Muscle layer of colon (tissue), 2 donors: ENCODE measurements around the gene ATAD3C.
"Not testable (repeated sequence)": the region's sequence is repeated elsewhere in the genome, so short reads cannot be mapped to it uniquely, and the experiment has no call there.

Source experiments
- H3K27ac ChIP-seq: one replicate; pipeline ENCODE4 v1.7.0; 2013; ENCODE audit warnings: low read depth, mild to moderate bottlenecking, low read length, moderate library complexity
- H3K27me3 ChIP-seq, 2 donors: one replicate each; pipeline ENCODE4 v1.7.0; 2013; ENCODE audit warnings: low read length in 2 of 2, mild to moderate bottlenecking in 2 of 2; ENCODE audit not compliant: insufficient read depth in 2 of 2, control insufficient read depth in 1 of 2
- H3K36me3 ChIP-seq: one replicate; pipeline ENCODE4 v1.7.0; 2013; ENCODE audit warnings: mild to moderate bottlenecking, low read length; ENCODE audit not compliant: insufficient read depth
- H3K4me1 ChIP-seq: one replicate; pipeline ENCODE4 v1.7.0; 2013; ENCODE audit warnings: mild to moderate bottlenecking, low read length; ENCODE audit not compliant: insufficient read depth
- H3K4me3 ChIP-seq, 2 donors: one replicate each; pipeline ENCODE4 v1.7.0; 2013; ENCODE audit warnings: low read length in 2 of 2, low read depth in 1 of 2, mild to moderate bottlenecking in 1 of 2, moderate library complexity in 1 of 2
- H3K9ac ChIP-seq: one replicate; pipeline ENCODE4 v1.7.0; 2013; ENCODE audit warnings: low read length
- H3K9me3 ChIP-seq: one replicate; pipeline ENCODE4 v1.7.0; 2013; ENCODE audit warnings: mild to moderate bottlenecking, low read length
- donor health status: abdominal sarcoma.
- donor health status: Adenocarcinoma of cecum.

The ATAD3C gene

GRCh38 chr1:1449099-1449739, at the start of gene ATAD3C:
ATAD3C (plus strand) TSS chr1:1449689; CDS start chr1:1450684, 995 bp downstream.
- Histone ChIP-seq H3K27me3 (no peaks in the 10 kb centered on the region), H3K9me3 (no peaks in the 10 kb centered on the region), H3K4me3 (no peak within 1 kb of the TSS), H3K9ac (no peak within 1 kb of the TSS), H3K4me1 (no peaks in the 10 kb centered on the region), H3K27ac (no peak within 1 kb of the TSS), H3K36me3 (no peaks in the 10 kb centered on the region)

DNA sequence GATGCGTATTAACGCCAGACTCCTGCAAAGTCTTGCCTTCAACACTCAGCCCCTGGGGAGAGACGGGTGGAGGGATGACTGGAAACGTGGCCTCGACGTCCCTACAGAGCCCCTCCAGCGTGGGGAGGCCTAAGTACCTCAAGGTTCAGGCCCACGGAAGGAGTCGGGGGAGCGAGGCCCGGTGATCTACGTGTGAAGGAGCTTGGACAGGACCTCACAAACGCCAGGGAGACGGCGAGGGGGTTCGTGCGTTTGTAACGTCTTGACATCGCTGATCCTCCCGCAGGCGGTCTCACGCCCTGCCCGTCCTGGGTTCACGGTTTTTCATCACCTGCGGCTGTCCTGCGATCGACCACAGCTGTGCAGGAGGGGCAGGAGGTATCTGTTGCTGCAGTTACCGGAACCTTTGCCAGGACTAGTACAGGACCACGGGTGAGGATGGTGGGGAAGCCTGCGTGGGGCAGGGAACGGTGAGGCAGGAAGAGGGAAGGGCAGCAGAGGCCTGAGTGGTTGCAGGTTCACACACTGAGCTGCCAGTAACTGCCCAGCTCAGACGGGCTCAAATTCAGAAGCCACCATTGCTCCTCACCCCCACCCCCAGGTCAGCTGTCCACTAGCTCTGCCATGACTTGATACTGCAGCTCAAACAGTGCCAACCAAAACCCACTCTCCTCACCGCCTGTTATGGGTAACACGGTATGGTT, 49.5 kb upstream of the ATAD3C start:
- H3K9ac ChIP-seq = peak overlapping the region; percentile 87
- H3K27me3 ChIP-seq = no peaks in the 10 kb centered on the region
- H3K9me3 ChIP-seq = no peaks in the 10 kb centered on the region
- peaks cover 52% of the 10 kb centered on the region for H3K36me3 ChIP-seq
- peaks cover 25% of the 10 kb centered on the region for H3K4me1 ChIP-seq
- H3K27ac ChIP-seq = peak overlapping the region; percentile 50
- H3K4me3 ChIP-seq = peak overlapping the region; percentile 84 to 93

GRCh38 chr1:1400576-1401456, 48.7 kb upstream of the ATAD3C start:
- no peak overlapping the region for H3K27ac ChIP-seq
- H3K4me3 ChIP-seq = peak overlapping the region in 1 of 2 donors; percentile 93
- H3K9ac ChIP-seq = no peak overlapping the region
- peaks cover 52% of the 10 kb centered on the region for H3K36me3 ChIP-seq
- no peaks in the 10 kb centered on the region for H3K9me3 ChIP-seq
- peaks cover 33% of the 10 kb centered on the region for H3K4me1 ChIP-seq
- H3K27me3 ChIP-seq = no peaks in the 10 kb centered on the region

DNA sequence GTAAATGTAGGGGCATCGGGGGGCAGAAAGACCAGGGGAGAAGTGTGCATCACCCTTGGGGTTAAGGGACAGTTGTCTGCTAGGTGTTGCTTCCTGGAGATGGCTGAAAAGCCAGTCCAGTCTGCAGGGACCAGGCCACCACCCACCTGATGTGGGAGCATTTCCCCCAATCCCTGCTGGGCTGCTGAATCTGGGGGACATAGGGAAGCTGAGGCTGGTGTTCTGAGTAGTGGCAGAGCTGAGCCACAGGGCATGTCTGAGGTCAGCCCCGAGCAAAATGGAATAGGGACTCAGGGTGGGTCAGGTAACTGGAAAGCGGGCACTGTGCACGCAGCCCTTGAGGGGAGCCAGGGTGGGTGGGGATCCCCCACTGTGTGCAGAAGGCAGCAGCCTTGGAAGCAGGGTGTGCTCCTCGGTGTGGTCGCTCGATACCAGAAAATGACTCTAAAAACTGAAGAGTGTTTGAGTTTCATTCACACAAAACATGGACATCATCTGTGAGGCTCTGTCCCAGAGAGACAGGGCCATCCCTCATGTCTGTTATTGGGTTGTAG, 48.0 kb upstream of the ATAD3C start:
- Histone ChIP-seq H3K27ac (no peak overlapping the region), H3K27me3 (no peaks in the 10 kb centered on the region), H3K9ac (no peak overlapping the region), H3K9me3 (no peaks in the 10 kb centered on the region), H3K4me1 (peaks cover 40% of the 10 kb centered on the region), H3K4me3 (no peak overlapping the region), H3K36me3 (peaks cover 52% of the 10 kb centered on the region)

DNA sequence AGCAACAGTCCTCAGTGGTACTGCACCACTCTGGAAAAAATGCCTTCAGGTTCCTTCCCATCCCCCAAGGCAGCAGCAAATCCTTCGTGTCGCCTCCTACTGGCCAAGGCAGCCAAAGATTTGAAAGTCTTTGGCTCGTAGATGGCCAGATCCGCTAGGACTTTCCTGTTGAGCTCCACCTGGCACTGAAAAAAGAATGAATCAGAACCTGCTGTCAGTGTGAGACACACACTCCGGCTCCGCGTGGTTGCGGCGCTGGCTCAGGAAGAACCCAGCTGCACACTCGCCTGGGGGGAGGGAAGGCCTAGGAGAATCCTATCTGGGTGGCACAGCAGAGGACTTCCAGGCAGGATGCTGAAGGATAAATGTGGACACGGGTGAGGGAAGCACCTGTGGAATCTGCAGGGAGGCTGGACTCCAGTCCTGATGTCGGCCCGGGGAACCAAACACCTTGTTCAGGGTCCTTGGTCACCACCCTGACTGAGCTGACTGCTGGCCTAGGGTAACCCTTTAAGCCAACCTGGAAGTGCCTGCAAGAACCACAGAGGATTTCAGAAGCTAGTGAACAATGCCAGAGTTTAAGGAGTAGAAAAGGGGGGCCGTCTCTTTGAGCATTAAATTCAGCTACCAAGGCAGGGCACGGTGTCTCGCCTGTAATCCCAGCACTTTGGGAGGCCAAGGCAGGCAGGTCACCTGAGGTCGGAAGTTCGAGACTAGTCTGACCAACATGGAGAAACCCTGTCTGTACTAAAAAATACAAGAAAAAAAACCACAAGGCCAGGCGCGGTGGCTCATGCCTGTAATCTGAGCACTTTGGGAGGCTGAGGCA, 47.2 kb upstream of the ATAD3C start:
- H3K4me3 ChIP-seq = no peak overlapping the region
- no peak overlapping the region for H3K27ac ChIP-seq
- peaks cover 48% of the 10 kb centered on the region for H3K36me3 ChIP-seq
- H3K4me1 ChIP-seq = peaks cover 39% of the 10 kb centered on the region
- H3K9me3 ChIP-seq = no peaks in the 10 kb centered on the region
- H3K9ac ChIP-seq = no peak overlapping the region
- H3K27me3 ChIP-seq = no peaks in the 10 kb centered on the region

DNA sequence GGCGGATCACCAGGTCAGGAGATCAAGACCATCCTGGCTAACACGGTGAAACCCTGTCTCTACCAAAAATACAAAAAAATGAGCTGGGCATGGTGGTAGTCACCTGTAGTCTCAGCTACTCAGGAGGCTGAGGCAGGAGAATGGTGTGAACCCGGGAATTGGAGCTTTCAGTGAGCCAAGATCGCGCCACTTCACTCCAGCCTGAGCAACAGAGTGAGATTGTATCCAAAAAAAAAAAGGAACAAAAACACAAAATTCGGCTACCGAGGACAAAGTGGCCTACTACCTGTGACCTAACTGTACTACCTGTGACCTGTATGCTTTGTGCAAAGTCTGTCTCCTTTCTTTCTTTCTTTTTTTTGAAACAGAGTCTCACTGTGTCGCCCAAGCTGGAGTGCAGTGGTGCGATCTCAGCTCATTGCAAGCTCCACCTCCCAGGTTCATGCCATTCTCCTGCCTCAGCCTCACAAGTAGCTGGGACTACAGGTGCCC, 46.5 kb upstream of the ATAD3C start:
- Histone ChIP-seq H3K36me3 (peaks cover 41% of the 10 kb centered on the region), H3K4me1 (peaks cover 35% of the 10 kb centered on the region)
- H3K27me3 ChIP-seq, H3K27ac ChIP-seq, H3K9me3 ChIP-seq, H3K4me3 ChIP-seq, H3K9ac ChIP-seq: not testable (repeated sequence)

DNA sequence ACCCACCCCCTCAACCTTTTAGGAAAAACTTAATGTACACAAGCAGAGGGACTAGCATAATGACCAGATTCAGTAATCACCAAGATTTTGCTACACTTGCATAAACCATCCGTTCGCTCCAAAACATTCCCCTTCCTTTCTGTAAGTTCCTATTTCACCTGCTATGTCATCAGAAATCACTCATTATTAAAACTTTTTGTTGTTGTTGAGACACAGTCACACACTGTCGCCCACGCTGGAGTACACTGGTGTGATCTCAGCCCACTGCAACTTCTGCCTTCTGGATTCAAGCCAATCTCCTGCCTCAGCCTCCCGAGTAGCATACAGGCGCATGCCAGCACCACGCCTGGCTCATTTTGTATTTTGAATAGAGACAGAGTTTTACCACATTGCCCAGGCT, 45.8 kb upstream of the ATAD3C start:
- no peaks in the 10 kb centered on the region for H3K9me3 ChIP-seq
- peaks cover 38% of the 10 kb centered on the region for H3K36me3 ChIP-seq
- peaks cover 35% of the 10 kb centered on the region for H3K4me1 ChIP-seq
- no peak overlapping the region for H3K9ac ChIP-seq
- H3K27ac ChIP-seq = no peak overlapping the region
- H3K4me3 ChIP-seq = no peak overlapping the region
- H3K27me3 ChIP-seq = no peaks in the 10 kb centered on the region

DNA sequence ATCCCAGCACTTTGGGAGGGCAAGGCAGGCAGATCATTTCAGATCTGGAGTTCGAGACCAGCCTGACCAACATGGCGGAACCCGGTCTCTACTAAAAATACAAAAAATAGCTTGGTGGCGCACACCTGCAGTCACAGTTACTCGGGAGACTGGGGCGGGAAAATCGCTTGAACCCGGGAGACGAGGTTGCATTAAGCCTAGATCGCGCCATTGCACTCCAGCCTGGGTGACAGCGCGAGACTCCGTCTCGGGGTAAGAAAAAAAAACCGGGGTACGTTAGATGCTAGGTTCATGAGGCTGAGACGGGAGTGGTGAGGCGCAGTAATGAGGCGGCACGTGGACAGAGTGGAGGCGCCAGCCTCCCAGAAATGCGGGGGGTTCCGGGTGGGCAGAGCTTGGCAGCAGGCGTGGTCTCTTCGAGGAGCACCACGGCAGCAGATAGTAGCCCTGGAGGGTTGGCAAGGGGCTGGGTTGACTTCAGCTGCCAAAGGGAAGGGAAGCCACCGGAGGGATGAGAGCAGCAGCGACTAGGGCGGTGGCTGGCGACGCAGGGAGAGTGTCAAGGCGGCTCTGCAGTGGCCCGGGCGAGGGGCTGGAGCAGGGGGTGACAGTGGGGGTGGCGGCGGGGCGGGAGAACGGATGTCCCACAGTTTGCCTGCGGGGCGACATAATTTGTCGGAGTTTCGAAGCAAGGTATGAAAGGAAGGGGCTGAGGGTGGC, 43.2 kb upstream of the ATAD3C start:
- Histone ChIP-seq H3K9me3 (no peaks in the 10 kb centered on the region), H3K36me3 (peaks cover 34% of the 10 kb centered on the region), H3K27ac (peak overlapping the region; percentile 95), H3K4me3 (peak overlapping the region; percentile 94 to 98), H3K9ac (peak overlapping the region; percentile 65), H3K4me1 (peaks cover 24% of the 10 kb centered on the region), H3K27me3 (no peaks in the 10 kb centered on the region)

DNA sequence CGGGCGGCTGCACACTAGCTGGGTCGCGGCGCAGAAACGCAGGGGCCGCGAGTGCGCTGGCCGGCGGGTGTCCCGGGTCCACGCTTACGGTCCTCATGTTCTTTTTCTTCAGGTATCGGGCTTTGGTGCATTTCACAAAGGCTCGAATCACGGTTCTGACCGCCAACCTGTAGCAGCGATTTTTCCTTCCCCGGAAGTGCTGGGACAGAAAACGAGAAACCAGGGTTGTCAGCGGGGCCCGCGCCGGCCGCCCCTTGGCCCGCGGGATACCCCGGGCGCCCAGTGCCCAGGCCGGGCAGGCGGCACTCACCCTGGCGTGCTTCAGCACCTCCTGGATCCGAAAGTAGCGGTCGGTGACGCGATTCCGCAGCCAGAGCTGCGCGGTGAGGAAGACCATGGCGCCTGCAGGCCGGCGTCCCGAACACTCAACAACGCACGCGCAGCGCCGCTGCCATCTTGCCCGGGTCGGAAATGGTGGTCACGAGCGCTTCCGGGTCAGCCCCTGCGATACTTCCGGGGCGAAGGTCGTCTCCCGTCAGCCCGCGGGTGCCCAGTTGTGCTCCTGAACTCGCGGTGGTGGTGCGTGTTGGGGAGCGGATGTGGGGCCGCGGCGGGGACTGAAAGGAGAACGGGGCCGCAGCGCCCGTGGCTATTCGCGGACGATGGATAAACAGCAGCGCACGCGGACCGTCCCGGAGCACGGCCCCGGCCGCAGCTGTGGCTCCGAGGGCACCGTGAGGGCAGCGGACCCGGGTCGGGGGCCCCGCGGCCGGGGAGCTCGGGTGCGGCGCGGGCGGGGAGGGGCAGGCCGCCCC, 42.5 kb upstream of the ATAD3C start, which contains the start of gene MRPL20:
MRPL20 (minus strand) TSS at position 473 of the 815 bp plus-strand sequence; CDS start at position 397, 76 bp downstream.
- peaks cover 24% of the 10 kb centered on the region for H3K4me1 ChIP-seq

More for the DNA sequence above, 42.5 kb upstream of the ATAD3C start, which contains the start of gene MRPL20:
- peak within 1 kb of the TSS; percentile 94 to 98 for H3K4me3 ChIP-seq
- H3K27ac ChIP-seq = peak within 1 kb of the TSS; percentile 95
- H3K36me3 ChIP-seq = peaks cover 26% of the 10 kb centered on the region
- peak within 1 kb of the TSS; percentile 65 for H3K9ac ChIP-seq
- no peaks in the 10 kb centered on the region for H3K9me3 ChIP-seq
- no peaks in the 10 kb centered on the region for H3K27me3 ChIP-seq
